ENCODE measurements around the gene HIC2.
"Not testable (repeated sequence)": the region's sequence is repeated elsewhere in the genome, so short reads cannot be mapped to it uniquely, and the experiment has no call there.

HIC2 gene, protein sequence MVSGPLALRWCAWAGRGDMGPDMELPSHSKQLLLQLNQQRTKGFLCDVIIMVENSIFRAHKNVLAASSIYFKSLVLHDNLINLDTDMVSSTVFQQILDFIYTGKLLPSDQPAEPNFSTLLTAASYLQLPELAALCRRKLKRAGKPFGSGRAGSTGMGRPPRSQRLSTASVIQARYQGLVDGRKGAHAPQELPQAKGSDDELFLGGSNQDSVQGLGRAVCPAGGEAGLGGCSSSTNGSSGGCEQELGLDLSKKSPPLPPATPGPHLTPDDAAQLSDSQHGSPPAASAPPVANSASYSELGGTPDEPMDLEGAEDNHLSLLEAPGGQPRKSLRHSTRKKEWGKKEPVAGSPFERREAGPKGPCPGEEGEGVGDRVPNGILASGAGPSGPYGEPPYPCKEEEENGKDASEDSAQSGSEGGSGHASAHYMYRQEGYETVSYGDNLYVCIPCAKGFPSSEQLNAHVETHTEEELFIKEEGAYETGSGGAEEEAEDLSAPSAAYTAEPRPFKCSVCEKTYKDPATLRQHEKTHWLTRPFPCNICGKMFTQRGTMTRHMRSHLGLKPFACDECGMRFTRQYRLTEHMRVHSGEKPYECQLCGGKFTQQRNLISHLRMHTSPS

DNA sequence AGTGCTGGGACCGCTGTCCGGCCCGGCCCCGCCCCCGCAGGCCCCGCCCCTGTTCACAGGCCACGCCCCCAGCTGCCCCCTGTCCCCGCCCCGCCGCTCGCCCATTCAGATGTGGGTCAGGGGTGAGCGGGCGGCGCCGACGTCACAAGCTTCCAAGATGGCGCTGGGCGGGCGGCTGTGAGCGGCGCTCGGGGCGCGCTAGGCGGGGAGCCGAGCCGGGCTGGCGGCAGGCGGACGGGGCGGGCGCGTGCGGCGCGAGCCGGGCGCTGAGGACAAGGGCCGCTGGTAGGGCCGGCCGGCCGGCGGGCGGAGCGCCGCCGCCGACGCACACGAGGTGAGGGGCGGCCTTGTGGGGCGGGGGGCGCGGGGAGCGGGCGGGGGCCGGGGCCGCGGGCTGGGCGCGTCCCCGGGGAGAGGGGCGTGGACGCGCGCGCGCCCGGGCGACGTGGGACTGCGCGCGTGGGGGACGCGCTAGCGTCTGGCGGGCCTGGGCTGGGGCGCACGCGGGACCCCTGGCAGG is at the start of gene HIC2:
Gene HIC2, plus strand, starts transcription at position 145 of the 520 bp plus-strand sequence. CDS start 25,461 bp downstream, outside the sequence.
- DNase-seq (ENCODE audit: low read depth in 2 of 2) = peak in 1 of 2 donors; percentile 4

GRCh38 chr22:21368603-21369310 is 48.4 kb upstream of the HIC2 start:
- DNase-seq (ENCODE audit: low read depth in 2 of 2) = not testable (repeated sequence)

GRCh38 chr22:21375880-21376279 is 41.3 kb upstream of the HIC2 start:
- DNase-seq (ENCODE audit: low read depth in 2 of 2) = not testable (repeated sequence)

DNA sequence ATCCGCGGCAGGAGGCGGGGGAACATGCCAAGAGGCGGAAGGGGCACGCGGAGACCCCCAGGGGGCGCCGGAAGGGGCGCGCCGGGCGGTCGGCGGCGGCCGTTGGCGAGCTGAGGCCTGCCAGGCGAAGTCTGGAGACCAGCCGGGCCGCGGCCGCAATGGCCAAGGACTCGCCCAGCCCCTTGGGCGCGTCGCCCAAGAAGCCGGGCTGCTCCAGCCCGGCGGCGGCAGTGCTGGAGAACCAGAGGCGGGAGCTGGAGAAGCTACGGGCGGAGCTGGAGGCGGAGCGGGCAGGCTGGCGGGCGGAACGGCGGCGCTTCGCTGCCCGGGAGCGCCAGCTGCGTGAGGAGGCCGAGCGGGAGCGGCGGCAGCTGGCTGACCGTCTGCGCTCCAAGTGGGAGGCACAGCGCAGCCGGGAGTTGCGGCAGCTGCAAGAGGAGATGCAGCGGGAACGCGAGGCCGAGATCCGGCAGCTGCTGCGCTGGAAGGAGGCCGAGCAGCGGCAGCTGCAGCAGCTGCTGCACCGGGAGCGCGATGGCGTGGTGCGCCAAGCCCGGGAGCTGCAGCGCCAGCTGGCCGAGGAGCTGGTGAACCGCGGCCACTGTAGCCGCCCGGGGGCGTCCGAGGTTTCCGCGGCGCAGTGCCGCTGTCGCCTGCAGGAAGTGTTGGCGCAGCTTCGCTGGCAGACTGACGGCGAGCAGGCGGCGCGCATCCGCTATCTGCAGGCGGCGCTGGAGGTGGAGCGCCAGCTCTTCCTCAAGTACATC is 33.3 kb upstream of the HIC2 start, which contains the start of gene RIMBP3B:
Gene RIMBP3B, plus strand, starts transcription at position 51 of the 767 bp plus-strand sequence. Its CDS starts 108 bp downstream, at position 159.
- not testable (repeated sequence) for DNase-seq (ENCODE audit: low read depth in 2 of 2)

- not testable (repeated sequence) for DNase-seq (ENCODE audit: low read depth in 2 of 2)
Observed at GRCh38 chr22:21384468-21385357, 32.5 kb upstream of the HIC2 start.

DNA sequence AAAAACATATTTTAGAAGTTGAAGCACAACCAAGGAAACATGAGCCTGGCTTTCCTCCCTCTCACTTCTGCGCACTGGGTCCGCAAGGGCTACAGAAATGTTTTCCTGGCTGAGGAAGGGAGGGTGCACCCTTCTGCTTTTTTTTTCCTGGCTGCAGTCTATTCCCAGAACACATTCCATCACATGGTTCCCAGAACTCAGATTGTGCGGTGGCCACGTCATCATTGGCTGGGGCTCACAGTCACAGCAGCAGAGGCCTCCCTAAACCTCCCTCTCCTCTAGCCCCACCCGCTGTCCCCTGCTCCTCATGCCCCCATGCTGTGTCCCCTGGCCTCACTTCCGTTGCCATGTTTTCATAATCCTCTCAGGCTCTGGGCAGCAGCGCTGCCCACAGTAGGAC is 27.7 kb upstream of the HIC2 start:
- DNase-seq (ENCODE audit: low read depth in 2 of 2) = not testable (repeated sequence)

- DNase-seq (ENCODE audit: low read depth in 2 of 2) = not testable (repeated sequence)
Observed at GRCh38 chr22:21390013-21390412, 27.2 kb upstream of the HIC2 start.

GRCh38 chr22:21394613-21395012 is 22.6 kb upstream of the HIC2 start:
- DNase-seq (ENCODE audit: low read depth in 2 of 2) = not testable (repeated sequence)

DNA sequence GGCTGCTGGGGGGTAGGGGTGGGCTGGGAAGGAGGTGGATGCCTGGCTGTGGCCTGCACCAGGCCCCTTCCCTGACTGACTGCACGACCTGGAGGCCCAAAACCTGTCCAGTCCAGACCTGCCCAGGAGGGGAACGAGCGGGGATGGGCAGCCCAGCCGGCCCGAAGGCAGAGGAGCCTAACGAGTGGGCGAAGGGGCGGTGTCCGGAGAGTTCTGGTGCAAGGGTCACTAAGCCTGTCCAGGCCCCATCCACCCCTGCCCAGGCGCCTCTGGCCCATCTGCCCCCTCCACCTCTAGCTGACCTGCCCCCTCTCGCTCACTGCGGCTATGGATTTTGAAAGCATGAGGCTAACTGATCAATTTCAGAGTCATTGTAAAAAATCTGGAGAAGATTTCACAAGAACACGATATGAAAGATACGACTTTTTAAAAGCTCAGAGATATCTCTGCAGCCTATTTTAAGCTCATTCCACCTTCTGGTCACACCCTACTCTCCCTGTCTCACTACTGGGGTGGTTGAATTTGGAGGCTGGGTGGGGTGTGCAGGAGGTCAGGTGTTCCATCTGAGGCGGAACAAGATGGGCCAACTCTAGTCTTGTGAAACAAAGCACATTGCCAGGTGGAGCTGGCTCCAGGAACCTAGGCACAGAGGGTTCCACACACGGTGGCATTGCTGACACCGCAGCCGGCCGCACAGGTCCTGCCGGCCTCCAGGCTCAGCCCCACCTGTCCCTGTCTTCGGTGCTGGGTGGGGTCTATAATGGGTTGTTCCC is 15.8 kb upstream of the HIC2 start:
- not testable (repeated sequence) for DNase-seq (ENCODE audit: low read depth in 2 of 2)

DNA sequence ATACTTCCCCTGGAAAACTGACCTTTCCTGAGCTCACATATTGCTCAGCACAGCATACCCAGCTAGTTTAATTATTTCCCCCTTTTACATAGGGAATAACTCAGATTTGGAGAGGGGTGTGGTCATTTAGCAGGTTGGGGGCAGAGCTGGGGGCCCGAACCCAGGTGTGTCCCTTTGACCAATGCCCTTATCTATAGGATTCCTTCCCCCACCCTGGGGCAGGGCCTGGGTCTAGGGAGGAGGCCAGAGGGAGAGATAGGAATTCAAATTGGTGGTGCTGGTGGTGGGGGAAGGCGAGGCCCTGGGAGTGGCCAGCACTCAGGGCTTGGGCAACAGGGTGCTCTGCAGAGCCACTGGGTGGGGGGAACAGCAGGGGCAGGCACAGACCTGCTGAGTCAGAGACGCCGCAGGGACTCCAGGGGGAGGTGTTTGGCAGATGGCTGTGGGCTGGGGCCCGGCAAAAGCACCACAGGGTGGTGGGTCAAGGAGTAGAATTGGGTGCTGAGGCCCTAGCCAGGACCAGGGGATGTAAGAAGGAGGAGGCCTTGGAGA is 14.3 kb upstream of the HIC2 start:
- not testable (repeated sequence) for DNase-seq (ENCODE audit: low read depth in 2 of 2)

- DNase-seq (ENCODE audit: low read depth in 2 of 2) = not testable (repeated sequence)
Observed at GRCh38 chr22:21407139-21407538, 10.0 kb upstream of the HIC2 start.

- not testable (repeated sequence) for DNase-seq (ENCODE audit: low read depth in 2 of 2)
Observed at GRCh38 chr22:21407792-21408191, 9.4 kb upstream of the HIC2 start.

DNA sequence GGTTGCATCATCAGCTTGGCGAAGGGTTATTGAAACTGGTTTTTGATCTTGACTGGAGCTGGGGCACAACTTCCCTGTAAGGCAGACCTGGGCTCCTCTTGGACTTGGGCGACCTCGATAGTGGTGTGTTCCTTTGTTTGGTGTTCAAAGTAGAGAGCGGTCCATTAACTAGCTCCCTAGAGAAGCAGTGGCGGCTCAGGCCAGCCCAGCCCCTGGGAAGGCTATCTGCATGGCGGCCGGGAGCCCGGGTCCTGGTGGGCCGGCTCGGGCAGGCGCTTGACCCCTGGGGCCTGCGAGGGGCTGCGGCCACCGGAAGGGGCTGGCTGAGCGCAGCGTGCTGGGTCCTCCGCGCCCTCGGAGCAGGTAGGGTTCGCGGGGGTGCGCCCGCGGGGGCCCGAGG is 796 bp upstream of the HIC2 start:
- not testable (repeated sequence) for DNase-seq (ENCODE audit: low read depth in 2 of 2)

DNA sequence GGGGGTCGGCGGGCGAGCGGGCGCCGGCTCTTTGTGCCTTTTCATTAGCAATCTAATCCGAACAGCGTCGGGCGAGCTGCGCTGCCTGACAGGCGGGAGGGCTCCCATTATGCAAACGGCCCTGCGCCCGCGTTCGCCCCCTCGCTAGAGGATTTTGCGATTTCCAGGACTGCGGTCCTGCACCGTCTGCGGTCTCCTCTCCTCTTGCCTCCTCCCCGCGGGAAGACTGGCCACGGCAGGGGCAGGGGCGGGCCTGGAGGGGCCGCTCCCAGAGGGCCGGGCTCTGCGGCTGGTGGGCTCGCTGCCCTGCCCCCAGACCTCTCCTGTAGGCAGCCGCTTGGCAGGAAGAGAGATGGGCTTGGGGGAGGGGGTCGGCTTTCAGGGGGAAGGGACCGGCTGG is 682 bp downstream of the HIC2 start:
- not testable (repeated sequence) for DNase-seq (ENCODE audit: low read depth in 2 of 2)

DNA sequence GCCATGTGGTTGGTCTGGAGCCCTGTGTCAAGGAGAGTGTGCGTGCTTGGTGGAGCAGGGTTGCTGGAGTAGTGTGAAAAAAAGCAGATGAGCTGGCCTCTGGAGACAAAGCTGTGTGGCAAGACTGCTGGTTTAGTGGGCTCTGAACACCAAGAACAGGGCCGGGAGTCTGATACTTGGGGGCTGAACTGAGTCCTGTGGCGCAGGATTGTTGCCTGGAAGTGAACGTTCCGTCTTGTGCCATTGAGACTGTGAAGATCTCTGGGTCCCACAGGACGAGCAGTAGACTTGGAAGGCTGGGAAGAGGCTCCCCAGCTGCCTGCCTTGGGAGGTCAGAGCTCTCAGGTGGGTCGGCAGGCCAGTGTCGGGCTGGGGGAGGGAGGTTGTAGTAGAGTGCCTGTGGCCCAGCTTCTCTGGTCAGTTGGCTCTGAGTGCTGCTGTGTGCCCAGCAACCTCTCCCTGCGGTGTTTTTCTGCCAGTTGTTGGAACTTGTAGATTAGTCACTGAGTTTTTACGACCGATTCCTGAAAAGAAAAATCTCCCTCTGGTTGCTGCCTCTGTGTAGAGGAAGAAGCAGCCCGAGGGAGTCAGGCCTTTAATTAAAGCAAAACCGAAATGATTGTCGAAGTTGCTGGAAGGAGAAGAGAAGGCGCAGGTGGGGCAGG is 1.9 kb downstream of the HIC2 start:
- DNase-seq (ENCODE audit: low read depth in 2 of 2) = not testable (repeated sequence)

DNA sequence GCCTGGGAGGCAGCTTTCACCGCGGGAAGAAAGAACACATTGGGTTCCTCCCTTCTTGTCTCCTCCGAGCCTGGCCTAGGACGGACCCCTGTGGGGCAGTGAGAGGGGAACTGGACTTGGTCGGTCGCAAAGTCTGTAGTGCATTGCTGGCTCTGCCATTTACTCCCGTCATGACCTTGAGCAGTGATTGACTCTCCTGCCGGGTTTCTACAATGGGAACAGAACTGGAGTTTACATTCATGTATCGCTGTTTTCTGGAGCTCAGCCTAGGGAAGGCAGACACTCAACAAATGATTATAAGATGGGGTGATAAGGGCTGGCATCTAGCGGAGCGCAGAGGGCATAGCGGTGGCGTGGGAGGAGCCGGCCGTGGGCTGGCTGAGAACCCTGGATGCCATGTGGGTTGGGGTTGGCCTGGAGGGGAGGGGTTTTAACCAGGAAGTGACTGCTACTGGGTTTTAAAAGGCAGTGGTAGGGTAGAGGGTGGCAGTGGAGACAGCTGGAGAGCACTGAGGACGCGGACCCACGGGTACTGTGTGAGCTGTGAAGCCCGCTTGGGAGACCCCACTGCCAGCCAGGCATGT is 3.1 kb downstream of the HIC2 start:
- DNase-seq (ENCODE audit: low read depth in 2 of 2) = not testable (repeated sequence)

- not testable (repeated sequence) for DNase-seq (ENCODE audit: low read depth in 2 of 2)
Observed at GRCh38 chr22:21424084-21424709, 7.0 kb downstream of the HIC2 start.

Measured in stimulated activated CD8-positive, alpha-beta memory T cell treated with anti-CD3 and anti-CD28 coated beads, Interleukin-2, amount 100 ng/mL, for 1 hour (primary cell).